Epithelial cell of esophagus (primary cell): Measurements from ENCODE around the gene COL18A1.

Source experiments
- DNase-seq: peaks from one replicate; pipeline ENCODE4 v3.0.0; 2010; ENCODE audit warnings: low read depth
- H3K4me3 ChIP-seq: 2 replicates; pipeline ENCODE4 v1.5.1; 2011; ENCODE audit warnings: mild to moderate bottlenecking, low read length, control low read depth
- CTCF ChIP-seq: IDR thresholded peaks from 2 replicates; pipeline ENCODE4 v1.5.1; 2011; ENCODE audit warnings: low read depth, mild to moderate bottlenecking, low read length, control low read depth, inconsistent platforms; ENCODE audit not compliant: insufficient read depth; ENCODE audit errors: missing control alignments

The COL18A1 gene

GRCh38 chr21:45491623-45492022 is 86.7 kb downstream of the COL18A1 start:
- DNase-seq: no peak
- no peak overlapping the region for H3K4me3 ChIP-seq
- no peak for TF ChIP-seq CTCF

GRCh38 chr21:45492765-45493164 is 87.8 kb downstream of the COL18A1 start:
- no peak for TF ChIP-seq CTCF

GRCh38 chr21:45493401-45494001 is 88.5 kb downstream of the COL18A1 start:
- DNase-seq: no peak

More at GRCh38 chr21:45492765-45493164, 87.8 kb downstream of the COL18A1 start:
- H3K4me3 ChIP-seq: no peak overlapping the region
- DNase-seq: no peak

GRCh38 chr21:45494135-45494850 is 89.3 kb downstream of the COL18A1 start:
- no peak overlapping the region for H3K4me3 ChIP-seq
- TF ChIP-seq CTCF: no peak
- no peak for DNase-seq

More at GRCh38 chr21:45493401-45494001, 88.5 kb downstream of the COL18A1 start:
- TF ChIP-seq CTCF: no peak
- no peak overlapping the region for H3K4me3 ChIP-seq

GRCh38 chr21:45494851-45495680 is 90.1 kb downstream of the COL18A1 start:
- no peak for TF ChIP-seq CTCF
- no peak overlapping the region for H3K4me3 ChIP-seq
- DNase-seq: no peak

- DNase-seq: no peak
- no peak for TF ChIP-seq CTCF
- no peak overlapping the region for H3K4me3 ChIP-seq
Observed at GRCh38 chr21:45496151-45496967, 91.4 kb downstream of the COL18A1 start.
